D721Med (cell line): ENCODE data around the gene ATXN7L3B.

Experiments used
- DNase-seq: peaks from one replicate; pipeline ENCODE4 v3.0.0; 2011; ENCODE audit warnings: low spot score; ENCODE audit not compliant: insufficient read length
- FAIRE-seq: peaks from 2 replicates; lab custom pipeline; 2011; peaks lifted over from hg19 to GRCh38; lab: Jason Lieb, UNC
- TF ChIP-seq, protein P1 (sequence below): IDR thresholded peaks from 2 replicates; pipeline ENCODE4 v1.5.1; 2012; ENCODE audit warnings: mild to moderate bottlenecking, control low read depth; ENCODE audit not compliant: insufficient read depth; ENCODE audit errors: missing control alignments

The ATXN7L3B gene

GRCh38 chr12:74552201-74552600 lies 14.6 kb downstream of the ATXN7L3B start:
- FAIRE-seq (no peak), DNase-seq (no peak)
- TF ChIP-seq, protein P1, sequence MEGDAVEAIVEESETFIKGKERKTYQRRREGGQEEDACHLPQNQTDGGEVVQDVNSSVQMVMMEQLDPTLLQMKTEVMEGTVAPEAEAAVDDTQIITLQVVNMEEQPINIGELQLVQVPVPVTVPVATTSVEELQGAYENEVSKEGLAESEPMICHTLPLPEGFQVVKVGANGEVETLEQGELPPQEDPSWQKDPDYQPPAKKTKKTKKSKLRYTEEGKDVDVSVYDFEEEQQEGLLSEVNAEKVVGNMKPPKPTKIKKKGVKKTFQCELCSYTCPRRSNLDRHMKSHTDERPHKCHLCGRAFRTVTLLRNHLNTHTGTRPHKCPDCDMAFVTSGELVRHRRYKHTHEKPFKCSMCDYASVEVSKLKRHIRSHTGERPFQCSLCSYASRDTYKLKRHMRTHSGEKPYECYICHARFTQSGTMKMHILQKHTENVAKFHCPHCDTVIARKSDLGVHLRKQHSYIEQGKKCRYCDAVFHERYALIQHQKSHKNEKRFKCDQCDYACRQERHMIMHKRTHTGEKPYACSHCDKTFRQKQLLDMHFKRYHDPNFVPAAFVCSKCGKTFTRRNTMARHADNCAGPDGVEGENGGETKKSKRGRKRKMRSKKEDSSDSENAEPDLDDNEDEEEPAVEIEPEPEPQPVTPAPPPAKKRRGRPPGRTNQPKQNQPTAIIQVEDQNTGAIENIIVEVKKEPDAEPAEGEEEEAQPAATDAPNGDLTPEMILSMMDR: no peak

DNA sequence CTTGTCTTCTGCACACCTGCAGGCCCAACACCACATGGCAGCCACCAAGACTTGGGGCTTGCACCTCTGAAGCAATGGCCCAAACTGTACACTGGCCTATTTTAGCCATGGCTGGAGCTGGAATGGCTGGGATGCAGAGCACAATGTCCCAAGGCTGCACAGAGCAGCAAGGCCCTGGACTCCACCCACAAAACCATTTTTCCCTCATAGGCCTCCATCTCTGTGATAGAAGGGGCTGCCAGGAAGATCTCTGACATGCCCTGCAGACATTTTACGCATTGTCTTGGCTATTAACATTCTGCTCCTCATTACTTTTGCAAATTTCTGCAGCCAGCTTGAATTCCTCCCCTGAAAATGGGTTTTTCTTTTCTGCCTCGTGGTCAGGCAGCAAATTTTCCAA lies 22.1 kb downstream of the ATXN7L3B start:
- DNase-seq (no peak), FAIRE-seq (no peak)
- TF ChIP-seq, protein P1: no peak

DNA sequence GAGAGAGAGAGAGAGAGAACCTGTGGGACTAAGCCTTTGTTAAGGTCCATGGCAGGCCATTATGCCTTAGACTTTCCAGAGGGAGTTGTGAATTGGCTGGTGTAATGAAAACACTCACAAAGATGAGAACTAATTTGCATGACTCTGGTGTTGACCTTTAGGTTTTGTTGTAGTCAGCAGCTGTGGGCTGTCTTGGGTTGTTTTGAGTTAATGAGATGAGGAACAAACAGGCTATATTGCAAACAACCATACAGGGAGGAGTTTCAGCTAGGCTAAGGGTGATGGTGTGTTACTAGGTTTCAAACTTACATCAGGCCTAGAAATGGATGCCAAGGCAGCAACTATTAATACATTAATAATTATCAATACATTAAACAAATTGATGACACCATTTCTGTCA lies 26.3 kb downstream of the ATXN7L3B start:
- FAIRE-seq (no peak), DNase-seq (no peak)
- TF ChIP-seq, protein P1: no peak

GRCh38 chr12:74578486-74578885 lies 40.9 kb downstream of the ATXN7L3B start:
- TF ChIP-seq, protein P1: no peak
- FAIRE-seq (no peak), DNase-seq (no peak)

DNA sequence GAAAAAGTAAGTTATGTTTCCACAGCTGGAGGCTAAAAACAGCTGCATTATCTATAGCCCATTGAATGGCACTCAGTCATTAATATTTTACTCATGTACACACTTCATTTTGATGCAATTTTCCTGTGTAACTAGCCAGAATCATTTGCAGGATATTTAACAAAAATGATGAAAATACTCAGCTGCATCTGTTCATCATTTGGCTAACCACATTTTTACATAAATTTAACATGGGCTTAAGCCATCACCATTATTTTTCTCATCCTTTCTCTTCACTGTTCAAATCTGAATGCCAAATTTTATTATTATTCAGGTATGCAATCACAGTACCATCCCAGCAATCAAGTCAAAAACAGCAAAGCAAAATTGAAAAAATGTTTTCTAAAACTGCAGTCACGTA lies 41.8 kb downstream of the ATXN7L3B start:
- TF ChIP-seq, protein P1: no peak
- no peak for FAIRE-seq
- DNase-seq: no peak

GRCh38 chr12:74579981-74580380 lies 42.3 kb downstream of the ATXN7L3B start:
- FAIRE-seq (peak; percentile 67), DNase-seq (no peak)
- TF ChIP-seq, protein P1: no peak

GRCh38 chr12:74581439-74581838 lies 43.8 kb downstream of the ATXN7L3B start:
- DNase-seq (no peak), FAIRE-seq (no peak)
- TF ChIP-seq, protein P1: no peak
